COLO829 (cell line): ENCODE data around the gene LMCD1.

ENCODE experiments used
- DNase-seq: peaks from one replicate; pipeline ENCODE4 v3.0.0; 2012; ENCODE audit warnings: low spot score

Gene LMCD1

GRCh38 chr3:8536096-8537056 is 34.8 kb downstream of the LMCD1 start:
- DNase-seq, result no peak

GRCh38 chr3:8537440-8537839 is 35.8 kb downstream of the LMCD1 start:
- DNase-seq, result no peak

GRCh38 chr3:8538223-8538622 is 36.6 kb downstream of the LMCD1 start:
- no peak for DNase-seq

- DNase-seq, result no peak
Observed at GRCh38 chr3:8538913-8539312, 37.3 kb downstream of the LMCD1 start.

GRCh38 chr3:8539419-8539818 is 37.8 kb downstream of the LMCD1 start:
- no peak for DNase-seq

- no peak for DNase-seq
Observed at GRCh38 chr3:8540456-8540855, 38.8 kb downstream of the LMCD1 start.

- DNase-seq, result no peak
Observed at GRCh38 chr3:8541486-8541885, 39.9 kb downstream of the LMCD1 start.

- no peak for DNase-seq
Observed at GRCh38 chr3:8542190-8543135, 40.8 kb downstream of the LMCD1 start.

- no peak for DNase-seq
Observed at GRCh38 chr3:8546609-8547008, 45.0 kb downstream of the LMCD1 start.

GRCh38 chr3:8548502-8549275 is 47.1 kb downstream of the LMCD1 start:
- no peak for DNase-seq

- DNase-seq, result no peak
Observed at GRCh38 chr3:8549354-8549753, 47.7 kb downstream of the LMCD1 start.

GRCh38 chr3:8550611-8551010 is 49.0 kb downstream of the LMCD1 start:
- no peak for DNase-seq

- DNase-seq, result no peak
Observed at GRCh38 chr3:8552223-8552762, 50.7 kb downstream of the LMCD1 start.

GRCh38 chr3:8553405-8553804 is 51.8 kb downstream of the LMCD1 start:
- DNase-seq, result no peak

- no peak for DNase-seq
Observed at GRCh38 chr3:8554696-8555095, 53.1 kb downstream of the LMCD1 start.

GRCh38 chr3:8555113-8555661 is 53.6 kb downstream of the LMCD1 start:
- DNase-seq, result no peak

GRCh38 chr3:8555725-8556472 is 54.3 kb downstream of the LMCD1 start:
- DNase-seq, result no peak

- no peak for DNase-seq
Observed at GRCh38 chr3:8556473-8556869, 54.8 kb downstream of the LMCD1 start.

GRCh38 chr3:8557298-8557697 is 55.7 kb downstream of the LMCD1 start:
- no peak for DNase-seq

GRCh38 chr3:8558645-8559044 is 57.0 kb downstream of the LMCD1 start:
- DNase-seq, result no peak

- DNase-seq, result no peak
Observed at GRCh38 chr3:8559351-8559750, 57.7 kb downstream of the LMCD1 start.
